ENCODE results near the gene WSB2.

WSB2 gene

GRCh38 chr12:118046430-118046829, 14.5 kb downstream of the WSB2 start:
- Histone ChIP-seq H3K36me3 (ENCODE audit: control insufficient read depth in 1 of 2, insufficient read depth in 2 of 2, low read length in 2 of 2) (peaks cover 34 to 59% of the 10 kb centered on the region in 2 donors), H3K4me1 (ENCODE audit: control insufficient read depth in 1 of 2, insufficient read depth in 2 of 2, low read length in 2 of 2) (no peaks in the 10 kb centered on the region), H3K27me3 (ENCODE audit: low read depth, low read length) (no peaks in the 10 kb centered on the region), H3K9me3 (ENCODE audit: control insufficient read depth in 1 of 2, low read length in 2 of 2) (no peaks in the 10 kb centered on the region), H3K4me3 (ENCODE audit: low read depth in 1 of 2, low read length in 2 of 2) (no peak overlapping the region), H3K27ac (ENCODE audit: low read length) (no peak overlapping the region)

- H3K27me3 ChIP-seq (ENCODE audit: low read depth, low read length), result no peaks in the 10 kb centered on the region
- H3K36me3 ChIP-seq (ENCODE audit: control insufficient read depth in 1 of 2, insufficient read depth in 2 of 2, low read length in 2 of 2), result peaks cover 36 to 61% of the 10 kb centered on the region in 2 donors
- no peak overlapping the region for H3K27ac ChIP-seq (ENCODE audit: low read length)
- H3K4me3 ChIP-seq (ENCODE audit: low read depth in 1 of 2, low read length in 2 of 2), result no peak overlapping the region
- H3K4me1 ChIP-seq (ENCODE audit: control insufficient read depth in 1 of 2, insufficient read depth in 2 of 2, low read length in 2 of 2), result no peaks in the 10 kb centered on the region
- H3K9me3 ChIP-seq (ENCODE audit: control insufficient read depth in 1 of 2, low read length in 2 of 2), result no peaks in the 10 kb centered on the region
Measured at GRCh38 chr12:118044577-118044976, 16.4 kb downstream of the WSB2 start.

GRCh38 chr12:118044075-118044474, 16.9 kb downstream of the WSB2 start:
- no peaks in the 10 kb centered on the region for H3K27me3 ChIP-seq (ENCODE audit: low read depth, low read length)
- H3K27ac ChIP-seq (ENCODE audit: low read length), result no peak overlapping the region
- no peaks in the 10 kb centered on the region for H3K4me1 ChIP-seq (ENCODE audit: control insufficient read depth in 1 of 2, insufficient read depth in 2 of 2, low read length in 2 of 2)
- no peaks in the 10 kb centered on the region for H3K9me3 ChIP-seq (ENCODE audit: control insufficient read depth in 1 of 2, low read length in 2 of 2)
- no peak overlapping the region for H3K4me3 ChIP-seq (ENCODE audit: low read depth in 1 of 2, low read length in 2 of 2)
- peaks cover 40 to 64% of the 10 kb centered on the region in 2 donors for H3K36me3 ChIP-seq (ENCODE audit: control insufficient read depth in 1 of 2, insufficient read depth in 2 of 2, low read length in 2 of 2)

- H3K4me3 ChIP-seq (ENCODE audit: low read depth in 1 of 2, low read length in 2 of 2), result no peak overlapping the region
- no peak overlapping the region for H3K27ac ChIP-seq (ENCODE audit: low read length)
- peaks cover 50 to 73% of the 10 kb centered on the region in 2 donors for H3K36me3 ChIP-seq (ENCODE audit: control insufficient read depth in 1 of 2, insufficient read depth in 2 of 2, low read length in 2 of 2)
- no peaks in the 10 kb centered on the region for H3K9me3 ChIP-seq (ENCODE audit: control insufficient read depth in 1 of 2, low read length in 2 of 2)
- no peaks in the 10 kb centered on the region for H3K27me3 ChIP-seq (ENCODE audit: low read depth, low read length)
- H3K4me1 ChIP-seq (ENCODE audit: control insufficient read depth in 1 of 2, insufficient read depth in 2 of 2, low read length in 2 of 2), result no peaks in the 10 kb centered on the region
Measured at GRCh38 chr12:118042091-118042490, 18.9 kb downstream of the WSB2 start.

- H3K4me3 ChIP-seq (ENCODE audit: low read depth in 1 of 2, low read length in 2 of 2), result no peak overlapping the region
- H3K4me1 ChIP-seq (ENCODE audit: control insufficient read depth in 1 of 2, insufficient read depth in 2 of 2, low read length in 2 of 2), result peaks cover 0 to 5% of the 10 kb centered on the region in 2 donors
- H3K9me3 ChIP-seq (ENCODE audit: control insufficient read depth in 1 of 2, low read length in 2 of 2), result no peaks in the 10 kb centered on the region
- no peak overlapping the region for H3K27ac ChIP-seq (ENCODE audit: low read length)
- H3K36me3 ChIP-seq (ENCODE audit: control insufficient read depth in 1 of 2, insufficient read depth in 2 of 2, low read length in 2 of 2), result peaks cover 72 to 91% of the 10 kb centered on the region in 2 donors
- no peaks in the 10 kb centered on the region for H3K27me3 ChIP-seq (ENCODE audit: low read depth, low read length)
Measured at GRCh38 chr12:118038137-118038536, 22.8 kb downstream of the WSB2 start.

- Histone ChIP-seq H3K27me3 (ENCODE audit: low read depth, low read length) (no peaks in the 10 kb centered on the region), H3K36me3 (ENCODE audit: control insufficient read depth in 1 of 2, insufficient read depth in 2 of 2, low read length in 2 of 2) (peaks cover 69 to 86% of the 10 kb centered on the region in 2 donors), H3K9me3 (ENCODE audit: control insufficient read depth in 1 of 2, low read length in 2 of 2) (no peaks in the 10 kb centered on the region), H3K4me1 (ENCODE audit: control insufficient read depth in 1 of 2, insufficient read depth in 2 of 2, low read length in 2 of 2) (peaks cover 0 to 5% of the 10 kb centered on the region in 2 donors), H3K4me3 (ENCODE audit: low read depth in 1 of 2, low read length in 2 of 2) (no peak overlapping the region), H3K27ac (ENCODE audit: low read length) (no peak overlapping the region)
Measured at GRCh38 chr12:118036672-118037411, 24.1 kb downstream of the WSB2 start.

DNA sequence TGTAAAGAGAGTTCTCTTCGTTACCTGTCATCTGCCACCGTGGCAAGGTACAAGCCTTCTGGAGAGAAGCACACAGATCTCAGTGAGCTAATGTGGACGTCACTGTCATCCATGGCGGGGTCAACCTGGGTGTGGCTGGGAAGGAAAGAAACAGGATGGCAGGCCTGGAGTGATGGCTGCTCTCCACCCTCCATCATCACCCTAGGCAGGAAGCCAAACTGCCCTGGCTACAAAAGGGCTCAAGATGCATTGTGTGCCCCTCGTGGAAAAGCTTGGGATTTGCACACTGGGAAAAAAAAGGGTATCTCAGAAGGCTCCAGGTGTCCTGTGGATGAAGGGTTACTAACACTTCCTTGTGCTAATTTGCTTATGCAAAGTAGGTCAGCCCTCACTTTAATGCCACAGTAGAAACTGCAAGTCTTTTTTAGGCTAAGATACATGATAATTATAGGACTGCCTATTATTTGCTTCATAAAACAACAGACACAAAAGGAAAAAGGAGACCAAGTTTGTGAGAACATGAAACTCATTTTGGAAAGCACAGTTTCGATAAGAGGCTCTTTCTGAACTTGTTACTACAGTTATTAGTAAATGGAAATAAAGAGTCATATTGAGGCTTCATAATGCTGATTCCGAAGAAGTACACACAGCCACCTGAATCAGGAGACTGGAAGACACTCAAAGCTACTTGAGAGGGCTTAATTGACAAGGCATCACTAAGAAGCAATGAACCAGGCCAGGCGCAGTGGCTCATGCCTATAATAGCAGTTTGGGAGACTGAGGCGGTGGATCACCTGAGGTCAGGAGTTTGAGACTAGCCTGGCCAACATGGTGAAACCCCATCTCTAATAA, 25.6 kb downstream of the WSB2 start:
- H3K9me3 ChIP-seq (ENCODE audit: control insufficient read depth in 1 of 2, low read length in 2 of 2), result no peaks in the 10 kb centered on the region
- peaks cover 72 to 87% of the 10 kb centered on the region in 2 donors for H3K36me3 ChIP-seq (ENCODE audit: control insufficient read depth in 1 of 2, insufficient read depth in 2 of 2, low read length in 2 of 2)
- H3K27me3 ChIP-seq (ENCODE audit: low read depth, low read length), result no peaks in the 10 kb centered on the region
- H3K4me1 ChIP-seq (ENCODE audit: control insufficient read depth in 1 of 2, insufficient read depth in 2 of 2, low read length in 2 of 2), result peaks cover 0 to 5% of the 10 kb centered on the region in 2 donors
- H3K27ac ChIP-seq (ENCODE audit: low read length), result no peak overlapping the region
- H3K4me3 ChIP-seq (ENCODE audit: low read depth in 1 of 2, low read length in 2 of 2), result no peak overlapping the region

DNA sequence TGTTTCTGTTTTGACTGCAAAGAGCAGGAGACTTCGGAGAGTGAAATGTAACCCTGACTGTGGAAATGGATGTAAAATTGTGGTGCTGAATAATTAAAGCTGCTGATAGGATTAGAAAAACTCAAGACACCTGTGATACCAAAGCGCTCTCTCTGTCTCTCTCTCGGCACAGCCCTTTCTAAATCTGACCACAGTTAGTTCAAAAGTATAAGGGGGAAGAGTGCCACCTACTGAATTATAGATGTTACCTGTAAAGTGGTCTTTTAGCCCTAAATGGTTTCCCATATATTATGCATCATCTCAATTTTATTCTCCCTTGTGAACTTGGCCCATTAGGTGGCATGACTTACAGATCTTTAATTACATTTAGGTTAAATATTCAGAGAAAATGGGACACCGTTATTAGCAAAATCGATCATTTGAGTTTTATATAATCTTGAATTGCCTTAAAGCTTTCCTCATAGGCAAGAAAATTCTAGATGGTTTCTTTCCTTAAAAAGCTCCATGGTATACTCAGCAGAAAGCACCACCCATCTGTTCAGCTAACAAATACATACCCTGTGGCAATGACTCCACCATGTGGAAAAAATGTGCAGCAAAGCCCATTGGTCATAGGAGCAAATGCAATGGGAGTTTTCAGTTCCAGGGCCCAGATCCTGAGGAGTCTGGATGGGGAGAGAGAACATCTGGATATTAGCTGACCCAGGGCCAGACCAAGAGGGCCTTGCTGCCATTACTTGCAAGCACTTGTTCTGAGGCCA, 26.4 kb downstream of the WSB2 start:
- peaks cover 71 to 87% of the 10 kb centered on the region in 2 donors for H3K36me3 ChIP-seq (ENCODE audit: control insufficient read depth in 1 of 2, insufficient read depth in 2 of 2, low read length in 2 of 2)
- no peak overlapping the region for H3K4me3 ChIP-seq (ENCODE audit: low read depth in 1 of 2, low read length in 2 of 2)
- no peak overlapping the region for H3K27ac ChIP-seq (ENCODE audit: low read length)
- H3K9me3 ChIP-seq (ENCODE audit: control insufficient read depth in 1 of 2, low read length in 2 of 2), result no peaks in the 10 kb centered on the region
- no peaks in the 10 kb centered on the region for H3K27me3 ChIP-seq (ENCODE audit: low read depth, low read length)
- peaks cover 0 to 5% of the 10 kb centered on the region in 2 donors for H3K4me1 ChIP-seq (ENCODE audit: control insufficient read depth in 1 of 2, insufficient read depth in 2 of 2, low read length in 2 of 2)

GRCh38 chr12:118033902-118034301, 27.1 kb downstream of the WSB2 start:
- H3K9me3 ChIP-seq (ENCODE audit: control insufficient read depth in 1 of 2, low read length in 2 of 2), result no peaks in the 10 kb centered on the region
- H3K4me1 ChIP-seq (ENCODE audit: control insufficient read depth in 1 of 2, insufficient read depth in 2 of 2, low read length in 2 of 2), result peaks cover 0 to 5% of the 10 kb centered on the region in 2 donors
- H3K27ac ChIP-seq (ENCODE audit: low read length), result no peak overlapping the region
- H3K4me3 ChIP-seq (ENCODE audit: low read depth in 1 of 2, low read length in 2 of 2), result no peak overlapping the region
- peaks cover 65 to 84% of the 10 kb centered on the region in 2 donors for H3K36me3 ChIP-seq (ENCODE audit: control insufficient read depth in 1 of 2, insufficient read depth in 2 of 2, low read length in 2 of 2)
- no peaks in the 10 kb centered on the region for H3K27me3 ChIP-seq (ENCODE audit: low read depth, low read length)

- Histone ChIP-seq H3K4me1 (ENCODE audit: control insufficient read depth in 1 of 2, insufficient read depth in 2 of 2, low read length in 2 of 2) (peaks cover 0 to 5% of the 10 kb centered on the region in 2 donors), H3K27ac (ENCODE audit: low read length) (no peak overlapping the region), H3K9me3 (ENCODE audit: control insufficient read depth in 1 of 2, low read length in 2 of 2) (no peaks in the 10 kb centered on the region), H3K27me3 (ENCODE audit: low read depth, low read length) (no peaks in the 10 kb centered on the region), H3K36me3 (ENCODE audit: control insufficient read depth in 1 of 2, insufficient read depth in 2 of 2, low read length in 2 of 2) (peaks cover 61 to 83% of the 10 kb centered on the region in 2 donors), H3K4me3 (ENCODE audit: low read depth in 1 of 2, low read length in 2 of 2) (no peak overlapping the region)
Measured at GRCh38 chr12:118033323-118033722, 27.7 kb downstream of the WSB2 start.

DNA sequence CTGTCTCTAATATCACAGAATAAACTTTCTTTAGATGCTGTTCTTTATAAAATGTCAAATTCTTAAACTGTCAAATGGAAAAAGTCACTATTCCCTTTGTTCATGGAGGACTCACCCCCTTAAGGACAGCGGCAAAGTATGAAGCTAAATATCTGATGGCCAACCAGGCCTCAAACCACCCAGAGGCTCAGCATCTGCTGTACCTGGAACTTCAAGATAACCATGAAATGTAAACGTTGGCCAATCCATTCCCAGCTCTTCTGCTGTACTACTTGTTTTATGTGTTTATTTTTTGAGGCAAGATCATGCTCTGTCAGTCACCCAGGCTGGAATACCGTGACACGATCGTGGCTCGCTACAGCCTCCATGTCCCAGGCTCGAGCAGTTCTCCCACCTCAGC, 28.8 kb downstream of the WSB2 start:
- H3K9me3 ChIP-seq (ENCODE audit: control insufficient read depth in 1 of 2, low read length in 2 of 2), result no peaks in the 10 kb centered on the region
- H3K36me3 ChIP-seq (ENCODE audit: control insufficient read depth in 1 of 2, insufficient read depth in 2 of 2, low read length in 2 of 2), result peaks cover 54 to 83% of the 10 kb centered on the region in 2 donors
- no peaks in the 10 kb centered on the region for H3K27me3 ChIP-seq (ENCODE audit: low read depth, low read length)
- H3K27ac ChIP-seq (ENCODE audit: low read length), result no peak overlapping the region
- peaks cover 0 to 5% of the 10 kb centered on the region in 2 donors for H3K4me1 ChIP-seq (ENCODE audit: control insufficient read depth in 1 of 2, insufficient read depth in 2 of 2, low read length in 2 of 2)
- H3K4me3 ChIP-seq (ENCODE audit: low read depth in 1 of 2, low read length in 2 of 2), result no peak overlapping the region

Data from muscle layer of duodenum (tissue), 2 donors.